CD14-positive monocyte (primary cell): ENCODE measurements around the gene BARD1. TPM values are rescaled to one million over a fixed set of nuclear protein-coding genes. Genes with fewer than 3 reads are reported as not detected.

Experiments
- DNase-seq, 3 donors: peaks; one replicate each; pipeline ENCODE4 v3.0.0-alpha.2; 2011 to 2022
- H2AFZ ChIP-seq: 2 replicates; pipeline ENCODE4 v1.6.0; 2012; ENCODE audit warnings: mild to moderate bottlenecking, low read depth, low read length, inconsistent platforms; ENCODE audit not compliant: insufficient read depth, poor library complexity, severe bottlenecking
- H3K27ac ChIP-seq, 2 donors: 1 replicate in 1 of 2; 2 replicates in 1 of 2; pipeline ENCODE4 v1.5.1; 2012 to 2013; ENCODE audit warnings: low read length in 2 of 2, control low read depth in 1 of 2, inconsistent platforms in 1 of 2, low read depth in 1 of 2, mild to moderate bottlenecking in 1 of 2
- H3K27me3 ChIP-seq, 2 donors: one replicate each; pipeline versions ENCODE4 v1.6.0 to v1.6.1; 2011 to 2013; ENCODE audit warnings: low read length in 2 of 2; ENCODE audit not compliant: control insufficient read depth in 2 of 2, insufficient read depth in 2 of 2
- H3K36me3 ChIP-seq, 2 donors: replicated peaks in 1 of 2; 1 replicate in 1 of 2; 2 replicates in 1 of 2; pipeline versions ENCODE4 v1.5.1 to v1.6.1; 2012 to 2013; ENCODE audit warnings: low read length in 2 of 2, control low read depth in 1 of 2, inconsistent platforms in 1 of 2, mild to moderate bottlenecking in 1 of 2; ENCODE audit not compliant: insufficient read depth in 2 of 2, control insufficient read depth in 1 of 2
- H3K4me1 ChIP-seq, 2 donors: 1 replicate in 1 of 2; 2 replicates in 1 of 2; pipeline versions ENCODE4 v1.5.1 to v1.6.1; 2012 to 2013; ENCODE audit warnings: low read length in 2 of 2, control low read depth in 1 of 2, inconsistent platforms in 1 of 2, mild to moderate bottlenecking in 1 of 2, moderate library complexity in 1 of 2; ENCODE audit not compliant: insufficient read depth in 2 of 2, control insufficient read depth in 1 of 2
- H3K4me2 ChIP-seq: replicated peaks from 2 replicates; pipeline ENCODE3; 2012; ENCODE audit warnings: low read length, moderate library complexity, mild to moderate bottlenecking; ENCODE audit not compliant: poor library complexity, severe bottlenecking; ENCODE audit errors: extremely low read depth
- H3K4me3 ChIP-seq, 3 experiments: fragments of 200-600 bp in 1 of 3; sonication (generic) in 1 of 3; replicated peaks in 1 of 3; 1 replicate in 2 of 3; 2 replicates in 1 of 3; pipeline ENCODE4 v1.5.1; 2011 to 2013; ENCODE audit warnings: low read length in 3 of 3, mild to moderate bottlenecking in 3 of 3, control low read depth in 2 of 3, low read depth in 2 of 3, inconsistent platforms in 1 of 3, moderate library complexity in 1 of 3
- H3K79me2 ChIP-seq: 2 replicates; pipeline ENCODE4 v1.6.0; 2012; ENCODE audit warnings: mild to moderate bottlenecking, control low read depth, inconsistent platforms, low read length, moderate library complexity; ENCODE audit not compliant: insufficient read depth
- H3K9ac ChIP-seq: 2 replicates; pipeline ENCODE4 v1.6.0; 2017; ENCODE audit warnings: low read length, mild to moderate bottlenecking; ENCODE audit not compliant: insufficient read depth, poor library complexity, severe bottlenecking
- H3K9me3 ChIP-seq, 2 donors: replicated peaks in 1 of 2; 1 replicate in 1 of 2; 2 replicates in 1 of 2; pipeline versions ENCODE4 v1.5.1 to v1.6.1; 2012 to 2013; ENCODE audit warnings: low read length in 2 of 2, control low read depth in 1 of 2; ENCODE audit not compliant: control insufficient read depth in 1 of 2, insufficient read depth in 1 of 2
- H4K20me1 ChIP-seq: 2 replicates; pipeline ENCODE4 v1.6.0; 2012; ENCODE audit warnings: mild to moderate bottlenecking, low read length, control low read depth, moderate library complexity; ENCODE audit not compliant: insufficient read depth
- H3K27ac Mint-ChIP-seq, 7 donors: one replicate each; pipeline ENCODE4 v1.8.0; 2020; ENCODE audit warnings: mild to moderate bottlenecking in 7 of 7, mixed read lengths in 7 of 7, moderate library complexity in 6 of 7, inconsistent platforms in 2 of 7
- H3K27me3 Mint-ChIP-seq, 3 donors: one replicate each; pipeline ENCODE4 v1.8.0; 2021 to 2022; ENCODE audit warnings: low read depth in 3 of 3, mild to moderate bottlenecking in 3 of 3, mixed read lengths in 3 of 3, moderate library complexity in 3 of 3, inconsistent platforms in 1 of 3
- H3K36me3 Mint-ChIP-seq, 2 donors: one replicate each; pipeline ENCODE4 v1.8.0; 2020; ENCODE audit warnings: mixed read lengths in 2 of 2, inconsistent platforms in 1 of 2, mild to moderate bottlenecking in 1 of 2
- H3K4me1 Mint-ChIP-seq: one replicate; pipeline ENCODE4 v1.8.0; 2020; ENCODE audit warnings: mild to moderate bottlenecking, mixed read lengths
- H3K4me3 Mint-ChIP-seq, 2 donors: one replicate each; pipeline ENCODE4 v1.8.0; 2020; ENCODE audit warnings: mild to moderate bottlenecking in 2 of 2, mixed read lengths in 2 of 2, moderate library complexity in 1 of 2
- H3K9me3 Mint-ChIP-seq, 7 donors: one replicate each; pipeline ENCODE4 v1.8.0; 2020 to 2022; ENCODE audit warnings: mixed read lengths in 7 of 7, mild to moderate bottlenecking in 6 of 7, moderate library complexity in 6 of 7, inconsistent platforms in 2 of 7
- WGBS: methylation state at CpG from one replicate; pipeline ENCODE4 v1.1.5; 2013; ENCODE audit warnings: missing lambda C conversion rate; ENCODE audit not compliant: insufficient coverage; 5-methylcytosine and 5-hydroxymethylcytosine counted together
- intact Hi-C, 2 donors: fragments of 100-400 bp; cut with micrococcal nuclease; formaldehyde crosslinking; loops; one replicate each; pipeline versions ENCODE4 v1.15.0 to v1.15.1; 2023
- polyA plus RNA-seq, 3 donors: library from polyadenylated mRNA; depleted of rRNA in 1 of 3; unstranded in 2 of 3; stranded (reverse) in 1 of 3; fragments of 300-500 nt in 2 of 3; fragments of >200 nt in 1 of 3; fragmentation: Illumina TruSeq in 2 of 3; gene quantifications; 1 replicate in 2 of 3; 2 replicates in 1 of 3; pipeline ENCODE4 v1.2.3, GENCODE V29; 2012 to 2021
- TF ChIP-seq, protein P1 (sequence below): fragments of 200-600 bp; IDR thresholded peaks from one replicate; pipeline ENCODE4 v1.8.0; 2022; ENCODE audit warnings: antibody characterized with exemption, mild to moderate bottlenecking

The BARD1 gene
- polyA plus RNA-seq, 3 donors = 2.4 to 3.3 (median 2.5) TPM

DNA sequence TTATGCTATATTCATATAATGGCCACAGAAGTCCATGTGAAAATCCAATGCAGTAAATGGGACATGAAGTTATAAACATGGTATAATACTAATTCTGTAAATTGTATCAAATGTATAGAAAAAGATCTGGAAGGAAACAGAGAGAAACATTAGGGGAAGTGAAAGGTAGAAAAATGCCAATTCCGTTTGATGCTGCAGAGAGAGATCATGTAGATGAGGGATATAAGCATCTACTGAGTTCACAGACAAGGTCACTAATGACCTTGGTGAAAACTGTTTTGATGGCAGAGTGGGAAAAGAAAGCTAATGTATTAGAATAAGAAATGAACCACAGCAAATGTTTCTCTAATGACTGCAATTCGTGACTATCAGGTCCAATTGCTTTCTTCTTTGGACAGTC is 56.0 kb downstream of the BARD1 start:
- peaks cover 0 to 5% (median 0%) of the 10 kb centered on the region in 7 donors for H3K9me3 Mint-ChIP-seq
- Histone ChIP-seq H3K27ac (no peak overlapping the region), H3K9me3 (no peaks in the 10 kb centered on the region), H3K9ac (no peak overlapping the region), H3K27me3 (no peaks in the 10 kb centered on the region), H3K4me1 (no peaks in the 10 kb centered on the region), H3K4me3 (no peak overlapping the region), H3K36me3 (peaks cover 20 to 80% of the 10 kb centered on the region in 2 donors), H4K20me1 (no peaks in the 10 kb centered on the region), H2AFZ (no peak overlapping the region), H3K79me2 (no peaks in the 10 kb centered on the region), H3K4me2 (no peak overlapping the region)
- no peak overlapping the region for H3K27ac Mint-ChIP-seq
- H3K4me1 Mint-ChIP-seq = no peaks in the 10 kb centered on the region
- TF ChIP-seq, protein P1, sequence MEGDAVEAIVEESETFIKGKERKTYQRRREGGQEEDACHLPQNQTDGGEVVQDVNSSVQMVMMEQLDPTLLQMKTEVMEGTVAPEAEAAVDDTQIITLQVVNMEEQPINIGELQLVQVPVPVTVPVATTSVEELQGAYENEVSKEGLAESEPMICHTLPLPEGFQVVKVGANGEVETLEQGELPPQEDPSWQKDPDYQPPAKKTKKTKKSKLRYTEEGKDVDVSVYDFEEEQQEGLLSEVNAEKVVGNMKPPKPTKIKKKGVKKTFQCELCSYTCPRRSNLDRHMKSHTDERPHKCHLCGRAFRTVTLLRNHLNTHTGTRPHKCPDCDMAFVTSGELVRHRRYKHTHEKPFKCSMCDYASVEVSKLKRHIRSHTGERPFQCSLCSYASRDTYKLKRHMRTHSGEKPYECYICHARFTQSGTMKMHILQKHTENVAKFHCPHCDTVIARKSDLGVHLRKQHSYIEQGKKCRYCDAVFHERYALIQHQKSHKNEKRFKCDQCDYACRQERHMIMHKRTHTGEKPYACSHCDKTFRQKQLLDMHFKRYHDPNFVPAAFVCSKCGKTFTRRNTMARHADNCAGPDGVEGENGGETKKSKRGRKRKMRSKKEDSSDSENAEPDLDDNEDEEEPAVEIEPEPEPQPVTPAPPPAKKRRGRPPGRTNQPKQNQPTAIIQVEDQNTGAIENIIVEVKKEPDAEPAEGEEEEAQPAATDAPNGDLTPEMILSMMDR = no peak
- peaks cover 0 to 2% (median 0%) of the 10 kb centered on the region in 3 donors for H3K27me3 Mint-ChIP-seq
- H3K36me3 Mint-ChIP-seq = peaks cover 54 to 60% of the 10 kb centered on the region in 2 donors
- intact Hi-C loops = no loop called here
- no peak for DNase-seq
- 88% methylated on average over 2 of the region's 2 CpGs for WGBS
- H3K4me3 Mint-ChIP-seq = no peak overlapping the region

DNA sequence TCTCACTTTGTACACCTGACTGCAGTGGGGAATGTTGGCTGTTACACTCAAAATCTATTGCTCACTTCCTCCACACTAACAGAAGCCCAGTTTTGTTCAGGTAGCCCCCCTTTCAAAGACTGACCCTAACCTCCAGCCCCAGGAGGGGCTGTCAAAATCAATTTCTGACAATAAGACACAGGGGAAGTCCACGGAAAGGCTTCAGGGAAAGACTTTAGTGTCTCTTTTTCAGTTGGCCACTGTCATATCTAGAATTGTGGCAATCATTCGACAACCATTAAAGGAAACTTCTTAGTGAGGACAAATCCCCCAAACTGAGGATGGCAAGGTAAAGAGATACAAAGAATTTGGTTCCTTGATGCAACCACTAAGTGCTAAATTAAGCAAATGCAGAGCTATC is 59.0 kb downstream of the BARD1 start:
- no peak overlapping the region for H3K27ac ChIP-seq
- Mint-ChIP-seq H3K4me1 (no peaks in the 10 kb centered on the region), H3K36me3 (peaks cover 48% of the 10 kb centered on the region in 2 donors), H3K27ac (peak overlapping the region in 1 of 7 donors; percentile 21), H3K9me3 (peaks cover 0 to 5% (median 0%) of the 10 kb centered on the region in 7 donors), H3K27me3 (peaks cover 0 to 2% (median 0%) of the 10 kb centered on the region in 3 donors), H3K4me3 (no peak overlapping the region)
- H2AFZ ChIP-seq = no peak overlapping the region
- no peaks in the 10 kb centered on the region for H4K20me1 ChIP-seq
- H3K4me1 ChIP-seq = no peaks in the 10 kb centered on the region
- TF ChIP-seq, protein P1 = no peak
- H3K36me3 ChIP-seq = peaks cover 19 to 73% of the 10 kb centered on the region in 2 donors
- H3K9me3 ChIP-seq = no peaks in the 10 kb centered on the region
- no peak overlapping the region for H3K9ac ChIP-seq
- no CpG with 5 or more reads among the region's 2 CpGs for WGBS
- no peaks in the 10 kb centered on the region for H3K79me2 ChIP-seq
- no peak for DNase-seq
- H3K4me2 ChIP-seq = no peak overlapping the region
- no peaks in the 10 kb centered on the region for H3K27me3 ChIP-seq
- intact Hi-C loops = no loop called here
- H3K4me3 ChIP-seq = no peak overlapping the region
